ENCODE data around the gene CKS2.

GRCh38 chr9:89358376-89358916 lies 47.5 kb downstream of the CKS2 start:
- TF ChIP-seq, protein P1, sequence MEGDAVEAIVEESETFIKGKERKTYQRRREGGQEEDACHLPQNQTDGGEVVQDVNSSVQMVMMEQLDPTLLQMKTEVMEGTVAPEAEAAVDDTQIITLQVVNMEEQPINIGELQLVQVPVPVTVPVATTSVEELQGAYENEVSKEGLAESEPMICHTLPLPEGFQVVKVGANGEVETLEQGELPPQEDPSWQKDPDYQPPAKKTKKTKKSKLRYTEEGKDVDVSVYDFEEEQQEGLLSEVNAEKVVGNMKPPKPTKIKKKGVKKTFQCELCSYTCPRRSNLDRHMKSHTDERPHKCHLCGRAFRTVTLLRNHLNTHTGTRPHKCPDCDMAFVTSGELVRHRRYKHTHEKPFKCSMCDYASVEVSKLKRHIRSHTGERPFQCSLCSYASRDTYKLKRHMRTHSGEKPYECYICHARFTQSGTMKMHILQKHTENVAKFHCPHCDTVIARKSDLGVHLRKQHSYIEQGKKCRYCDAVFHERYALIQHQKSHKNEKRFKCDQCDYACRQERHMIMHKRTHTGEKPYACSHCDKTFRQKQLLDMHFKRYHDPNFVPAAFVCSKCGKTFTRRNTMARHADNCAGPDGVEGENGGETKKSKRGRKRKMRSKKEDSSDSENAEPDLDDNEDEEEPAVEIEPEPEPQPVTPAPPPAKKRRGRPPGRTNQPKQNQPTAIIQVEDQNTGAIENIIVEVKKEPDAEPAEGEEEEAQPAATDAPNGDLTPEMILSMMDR (conservative IDR thresholded peaks at IDR 0.05), result no peak
- no peak for TF ChIP-seq EZH2 (IDR thresholded peaks at IDR 0.05; ENCODE audit: low read depth)
